Measurements from ENCODE around the gene NRXN3.

Gene NRXN3

GRCh38 chr14:78667141-78667540, 497.0 kb downstream of the NRXN3 start:
- 100% methylated on average over 1 of the region's 1 CpG; no CpG with 5 or more reads in 1 of the 2 experiments for WGBS, 2 experiments (ENCODE audit: insufficient coverage in 2 of 2)
- H3K36me3 ChIP-seq (ENCODE audit: control insufficient read depth, insufficient read depth, low read length) = no peaks in the 10 kb centered on the region

GRCh38 chr14:78673845-78674244, 503.7 kb downstream of the NRXN3 start:
- H3K27ac ChIP-seq (ENCODE audit: low read depth, low read length, severe bottlenecking) = no peak overlapping the region
- no peaks in the 10 kb centered on the region for H3K36me3 ChIP-seq (ENCODE audit: control insufficient read depth, insufficient read depth, low read length)
- H3K4me1 ChIP-seq (ENCODE audit: control insufficient read depth, insufficient read depth, low read length, poor library complexity, severe bottlenecking) = no peaks in the 10 kb centered on the region
- H3K4me3 ChIP-seq (ENCODE audit: extremely low read depth, insufficient read depth, low read length, poor library complexity, severe bottlenecking) = no peak overlapping the region
- no peaks in the 10 kb centered on the region for H3K9me3 ChIP-seq (ENCODE audit: control insufficient read depth, low read length)
- 86 to 100% methylated on average over 2 of the region's 3 CpGs for WGBS, 2 experiments (ENCODE audit: insufficient coverage in 2 of 2)

More at GRCh38 chr14:78667141-78667540, 497.0 kb downstream of the NRXN3 start:
- no peak overlapping the region for H3K27ac ChIP-seq (ENCODE audit: low read depth, low read length, severe bottlenecking)
- H3K4me3 ChIP-seq (ENCODE audit: extremely low read depth, insufficient read depth, low read length, poor library complexity, severe bottlenecking) = no peak overlapping the region
- H3K9me3 ChIP-seq (ENCODE audit: control insufficient read depth, low read length) = no peaks in the 10 kb centered on the region
- H3K4me1 ChIP-seq (ENCODE audit: control insufficient read depth, insufficient read depth, low read length, poor library complexity, severe bottlenecking) = no peaks in the 10 kb centered on the region

DNA sequence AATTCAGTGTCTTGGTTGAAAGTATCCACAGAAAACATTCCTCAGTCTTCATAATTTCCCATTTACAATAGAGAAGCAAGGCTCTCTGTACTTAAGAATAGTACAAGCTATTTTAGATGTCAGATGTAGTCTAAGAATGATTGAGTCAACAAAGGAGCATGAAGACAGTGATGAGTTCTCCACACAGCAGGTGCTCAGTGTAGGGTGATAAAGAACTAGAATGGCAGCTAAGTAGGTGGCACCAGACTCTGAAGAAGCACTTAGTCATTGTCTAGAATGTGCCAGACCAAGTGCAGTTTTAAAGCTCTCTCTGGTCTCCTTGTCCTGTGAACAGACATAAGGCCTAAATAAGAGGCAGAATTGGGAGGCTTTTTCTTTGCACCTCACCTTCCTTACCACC, 504.6 kb downstream of the NRXN3 start:
- H3K27ac ChIP-seq (ENCODE audit: low read depth, low read length, severe bottlenecking) = no peak overlapping the region
- no peak overlapping the region for H3K4me3 ChIP-seq (ENCODE audit: extremely low read depth, insufficient read depth, low read length, poor library complexity, severe bottlenecking)

DNA sequence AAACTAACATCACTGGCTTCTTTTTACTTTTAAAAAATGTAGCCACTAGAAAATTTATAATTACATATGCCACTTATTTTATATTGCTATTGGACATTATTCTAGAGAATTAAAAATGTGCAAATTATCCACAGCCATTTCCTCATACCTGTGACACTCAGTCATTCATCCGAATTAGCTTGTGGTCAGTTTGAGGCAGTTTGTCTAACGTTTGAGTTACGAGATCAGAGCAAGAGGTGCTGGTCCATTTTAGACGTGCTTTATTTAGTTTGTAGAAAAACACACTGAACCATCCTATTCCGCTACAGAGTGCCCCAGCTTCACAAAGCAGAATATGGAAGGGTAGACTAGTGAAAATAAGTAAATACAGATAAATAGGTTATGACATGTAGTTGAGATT, 513.0 kb downstream of the NRXN3 start:
- Histone ChIP-seq H3K36me3 (ENCODE audit: control insufficient read depth, insufficient read depth, low read length) (no peaks in the 10 kb centered on the region), H3K9me3 (ENCODE audit: control insufficient read depth, low read length) (no peaks in the 10 kb centered on the region), H3K4me1 (ENCODE audit: control insufficient read depth, insufficient read depth, low read length, poor library complexity, severe bottlenecking) (no peaks in the 10 kb centered on the region), H3K27ac (ENCODE audit: low read depth, low read length, severe bottlenecking) (no peak overlapping the region), H3K4me3 (ENCODE audit: extremely low read depth, insufficient read depth, low read length, poor library complexity, severe bottlenecking) (no peak overlapping the region)
- no CpG with 5 or more reads among the region's 5 CpGs for WGBS, 2 experiments (ENCODE audit: insufficient coverage in 2 of 2)

More for the DNA sequence above, 504.6 kb downstream of the NRXN3 start:
- Histone ChIP-seq H3K4me1 (ENCODE audit: control insufficient read depth, insufficient read depth, low read length, poor library complexity, severe bottlenecking) (no peaks in the 10 kb centered on the region), H3K9me3 (ENCODE audit: control insufficient read depth, low read length) (no peaks in the 10 kb centered on the region), H3K36me3 (ENCODE audit: control insufficient read depth, insufficient read depth, low read length) (no peaks in the 10 kb centered on the region)

DNA sequence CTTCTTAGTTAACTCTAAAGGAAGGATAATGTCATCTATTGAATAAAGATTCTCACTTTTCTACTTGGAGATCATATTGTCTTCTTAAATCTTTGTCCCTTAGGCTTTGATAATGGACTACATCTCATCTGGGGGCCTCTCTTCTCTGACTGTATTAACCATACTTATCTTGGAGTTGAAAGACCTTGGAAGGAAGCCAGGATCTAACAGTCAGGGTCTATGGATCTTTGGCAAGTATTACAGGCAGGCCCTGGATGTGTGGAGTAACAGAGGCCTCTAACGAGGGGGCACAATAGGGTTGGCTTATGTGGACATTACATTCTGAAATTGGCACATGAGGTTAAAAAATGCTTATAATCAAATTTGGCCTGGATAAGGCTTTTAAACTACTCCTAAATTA, 513.8 kb downstream of the NRXN3 start:
- WGBS, 2 experiments (ENCODE audit: insufficient coverage in 2 of 2) = 100% methylated on average over 1 of the region's 1 CpG
- no peak overlapping the region for H3K27ac ChIP-seq (ENCODE audit: low read depth, low read length, severe bottlenecking)
- no peaks in the 10 kb centered on the region for H3K9me3 ChIP-seq (ENCODE audit: control insufficient read depth, low read length)
- H3K36me3 ChIP-seq (ENCODE audit: control insufficient read depth, insufficient read depth, low read length) = no peaks in the 10 kb centered on the region
- H3K4me1 ChIP-seq (ENCODE audit: control insufficient read depth, insufficient read depth, low read length, poor library complexity, severe bottlenecking) = no peaks in the 10 kb centered on the region
- H3K4me3 ChIP-seq (ENCODE audit: extremely low read depth, insufficient read depth, low read length, poor library complexity, severe bottlenecking) = no peak overlapping the region

DNA sequence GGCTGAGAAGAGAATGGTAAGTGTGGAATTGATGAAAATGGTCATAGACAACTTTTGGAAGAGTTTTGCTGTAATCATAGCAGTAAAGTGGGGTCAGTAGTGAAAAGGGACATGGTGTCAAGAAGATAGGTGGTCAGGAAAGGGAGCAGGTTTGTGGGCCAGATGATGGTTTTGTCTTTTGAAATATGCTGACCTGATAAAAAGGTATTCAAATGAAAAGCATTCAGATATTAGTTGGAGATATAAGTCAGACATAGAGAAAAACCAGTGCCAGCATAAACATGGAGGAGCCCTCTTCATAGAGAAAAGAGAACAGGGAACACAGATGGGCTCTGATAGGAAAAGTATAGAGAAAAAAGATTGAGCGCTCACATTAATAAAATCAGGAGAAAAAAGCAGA, 518.3 kb downstream of the NRXN3 start:
- H3K36me3 ChIP-seq (ENCODE audit: control insufficient read depth, insufficient read depth, low read length) = no peaks in the 10 kb centered on the region
- H3K27ac ChIP-seq (ENCODE audit: low read depth, low read length, severe bottlenecking) = no peak overlapping the region
- no peaks in the 10 kb centered on the region for H3K9me3 ChIP-seq (ENCODE audit: control insufficient read depth, low read length)
- H3K4me1 ChIP-seq (ENCODE audit: control insufficient read depth, insufficient read depth, low read length, poor library complexity, severe bottlenecking) = no peaks in the 10 kb centered on the region
- 100% methylated on average over 1 of the region's 1 CpG; no CpG with 5 or more reads in 1 of the 2 experiments for WGBS, 2 experiments (ENCODE audit: insufficient coverage in 2 of 2)
- H3K4me3 ChIP-seq (ENCODE audit: extremely low read depth, insufficient read depth, low read length, poor library complexity, severe bottlenecking) = no peak overlapping the region

GRCh38 chr14:78690836-78691235, 520.7 kb downstream of the NRXN3 start:
- H3K4me1 ChIP-seq (ENCODE audit: control insufficient read depth, insufficient read depth, low read length, poor library complexity, severe bottlenecking) = no peaks in the 10 kb centered on the region
- no peaks in the 10 kb centered on the region for H3K36me3 ChIP-seq (ENCODE audit: control insufficient read depth, insufficient read depth, low read length)
- no peak overlapping the region for H3K4me3 ChIP-seq (ENCODE audit: extremely low read depth, insufficient read depth, low read length, poor library complexity, severe bottlenecking)
- 90 to 93% methylated on average over 2 of the region's 2 CpGs for WGBS, 2 experiments (ENCODE audit: insufficient coverage in 2 of 2)
- H3K9me3 ChIP-seq (ENCODE audit: control insufficient read depth, low read length) = no peaks in the 10 kb centered on the region
- H3K27ac ChIP-seq (ENCODE audit: low read depth, low read length, severe bottlenecking) = no peak overlapping the region

DNA sequence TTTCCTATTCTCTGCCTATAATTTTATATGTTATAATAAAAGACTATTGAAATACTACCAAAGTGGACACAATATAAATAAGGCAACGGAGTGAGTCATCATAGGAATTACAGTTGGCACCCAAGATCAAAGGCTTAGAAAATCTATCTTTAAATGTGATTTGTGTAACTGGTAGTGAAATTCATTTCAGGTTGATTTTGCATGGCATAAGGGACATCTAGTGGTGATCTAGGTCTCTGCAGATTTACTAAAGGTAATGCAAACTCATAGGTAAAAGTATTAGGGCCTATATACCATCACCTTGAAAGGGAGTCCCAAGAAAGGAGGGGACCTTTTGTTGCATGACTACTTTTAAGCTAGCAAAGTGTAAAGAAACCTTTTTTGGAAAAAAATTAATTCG, 527.2 kb downstream of the NRXN3 start:
- Histone ChIP-seq H3K36me3 (ENCODE audit: control insufficient read depth, insufficient read depth, low read length) (no peaks in the 10 kb centered on the region), H3K9me3 (ENCODE audit: control insufficient read depth, low read length) (no peaks in the 10 kb centered on the region), H3K27ac (ENCODE audit: low read depth, low read length, severe bottlenecking) (no peak overlapping the region), H3K4me1 (ENCODE audit: control insufficient read depth, insufficient read depth, low read length, poor library complexity, severe bottlenecking) (no peaks in the 10 kb centered on the region), H3K4me3 (ENCODE audit: extremely low read depth, insufficient read depth, low read length, poor library complexity, severe bottlenecking) (no peak overlapping the region)
- WGBS, 2 experiments (ENCODE audit: insufficient coverage in 2 of 2) = 38% methylated on average over 2 of the region's 2 CpGs

- Histone ChIP-seq H3K36me3 (ENCODE audit: control insufficient read depth, insufficient read depth, low read length) (no peaks in the 10 kb centered on the region), H3K4me3 (ENCODE audit: extremely low read depth, insufficient read depth, low read length, poor library complexity, severe bottlenecking) (no peak overlapping the region), H3K9me3 (ENCODE audit: control insufficient read depth, low read length) (no peaks in the 10 kb centered on the region), H3K27ac (ENCODE audit: low read depth, low read length, severe bottlenecking) (no peak overlapping the region), H3K4me1 (ENCODE audit: control insufficient read depth, insufficient read depth, low read length, poor library complexity, severe bottlenecking) (no peaks in the 10 kb centered on the region)
- 82 to 88% methylated on average over 2 of the region's 3 CpGs for WGBS, 2 experiments (ENCODE audit: insufficient coverage in 2 of 2)
These were observed 528.8 kb downstream of the NRXN3 start for GRCh38 chr14:78698991-78699390.

GRCh38 chr14:78700236-78700635, 530.1 kb downstream of the NRXN3 start:
- Histone ChIP-seq H3K9me3 (ENCODE audit: control insufficient read depth, low read length) (no peaks in the 10 kb centered on the region), H3K27ac (ENCODE audit: low read depth, low read length, severe bottlenecking) (no peak overlapping the region), H3K36me3 (ENCODE audit: control insufficient read depth, insufficient read depth, low read length) (no peaks in the 10 kb centered on the region), H3K4me3 (ENCODE audit: extremely low read depth, insufficient read depth, low read length, poor library complexity, severe bottlenecking) (no peak overlapping the region), H3K4me1 (ENCODE audit: control insufficient read depth, insufficient read depth, low read length, poor library complexity, severe bottlenecking) (no peaks in the 10 kb centered on the region)
- 100% methylated on average over 1 of the region's 2 CpGs; no CpG with 5 or more reads in 1 of the 2 experiments for WGBS, 2 experiments (ENCODE audit: insufficient coverage in 2 of 2)

DNA sequence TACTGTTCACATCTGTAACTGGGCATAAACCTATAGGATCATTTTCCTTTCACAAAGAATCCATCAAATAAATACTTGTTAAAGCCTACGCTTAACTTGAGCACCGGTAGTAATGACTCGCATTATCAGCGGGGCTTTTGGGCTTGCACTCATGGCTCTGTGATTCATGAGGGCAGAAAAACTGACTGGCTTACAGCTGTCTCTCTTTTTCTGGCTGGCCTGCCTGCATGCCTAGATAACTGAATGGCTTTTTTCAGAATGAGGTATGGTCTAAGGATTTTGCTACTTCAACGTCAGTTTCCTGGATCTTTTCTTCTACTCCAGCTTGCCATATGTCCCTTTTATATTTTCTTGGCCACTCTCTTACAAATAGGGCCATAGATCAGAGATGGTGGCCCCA, 531.1 kb downstream of the NRXN3 start:
- WGBS, 2 experiments (ENCODE audit: insufficient coverage in 2 of 2) = 72 to 82% methylated on average over 4 to 5 of the region's 5 CpGs
- H3K27ac ChIP-seq (ENCODE audit: low read depth, low read length, severe bottlenecking) = no peak overlapping the region
- no peaks in the 10 kb centered on the region for H3K4me1 ChIP-seq (ENCODE audit: control insufficient read depth, insufficient read depth, low read length, poor library complexity, severe bottlenecking)
- no peak overlapping the region for H3K4me3 ChIP-seq (ENCODE audit: extremely low read depth, insufficient read depth, low read length, poor library complexity, severe bottlenecking)
- H3K36me3 ChIP-seq (ENCODE audit: control insufficient read depth, insufficient read depth, low read length) = no peaks in the 10 kb centered on the region
- H3K9me3 ChIP-seq (ENCODE audit: control insufficient read depth, low read length) = no peaks in the 10 kb centered on the region

All from mesodermal cell (in vitro differentiated cells).